NCI-H82 treated with DMSO at 0.1 percent for 48 hours (cell line): ENCODE results near the gene HDGF.

ENCODE experiments used
- DNase-seq: peaks from one replicate; lab custom pipeline; 2025; ENCODE audit not compliant: unreplicated experiment; lab: John Stamatoyannopoulos, UW

Gene HDGF

DNA sequence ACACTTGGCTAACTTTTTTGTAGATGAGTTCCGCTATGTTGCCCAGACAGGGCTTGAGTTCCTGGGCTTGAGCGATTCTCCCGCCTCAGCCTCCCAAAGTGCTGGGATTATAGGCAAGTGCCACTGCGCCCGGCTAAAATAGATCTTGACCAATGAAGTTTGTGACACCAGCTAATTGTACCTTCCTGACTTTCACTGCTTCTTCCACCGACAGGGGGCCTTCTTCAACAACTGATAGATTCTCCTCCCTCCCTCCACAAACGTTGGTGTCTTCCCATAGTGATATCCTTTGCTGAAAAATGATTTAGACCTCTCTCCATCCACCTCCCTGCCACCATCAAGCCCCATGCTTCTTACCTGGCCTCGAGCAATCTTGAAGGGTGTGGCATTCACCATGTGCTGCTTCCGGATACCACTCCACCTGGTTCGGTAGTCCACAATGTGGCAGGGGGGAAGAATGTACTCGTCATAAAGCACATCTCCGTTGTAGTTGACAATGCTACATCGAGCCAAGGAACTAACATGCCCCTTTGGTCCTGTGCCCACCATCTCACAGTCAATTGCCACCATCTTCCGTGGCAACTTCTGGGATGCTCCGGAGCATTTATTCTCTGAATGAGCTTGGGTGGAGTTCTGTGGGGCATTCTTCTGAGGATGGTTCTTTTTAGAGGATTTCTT is 24.8 kb downstream of the HDGF start:
- peak; percentile 76 for DNase-seq

DNA sequence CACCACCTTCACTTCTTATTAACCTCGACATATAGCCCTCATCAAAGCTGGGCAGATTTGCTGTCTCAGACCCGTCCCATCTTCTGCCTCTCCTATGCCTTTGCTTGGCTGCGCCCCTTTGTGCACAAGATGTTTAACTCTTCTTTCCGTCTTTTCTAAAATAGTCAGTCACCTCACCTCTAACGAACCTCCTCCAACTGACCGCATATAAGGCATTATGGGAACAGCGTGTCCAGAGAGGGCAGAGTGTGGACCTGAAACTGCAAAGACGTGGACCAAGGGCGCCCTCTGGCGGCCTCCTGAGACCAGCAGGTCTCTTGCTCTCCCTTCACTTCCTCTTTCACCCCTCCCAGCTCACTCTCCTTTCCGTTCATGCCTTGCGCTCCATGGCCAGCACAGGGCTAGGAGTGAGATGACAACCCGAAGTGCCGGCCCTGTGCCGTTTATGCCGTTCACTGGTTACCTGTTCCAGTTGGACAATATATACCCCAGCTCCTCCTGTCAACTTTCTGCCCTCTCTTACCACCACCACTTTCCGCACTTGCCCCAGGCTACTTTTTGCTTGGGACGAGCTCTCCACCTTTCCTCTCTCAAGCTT is 25.7 kb downstream of the HDGF start:
- peak; percentile 90 for DNase-seq

DNA sequence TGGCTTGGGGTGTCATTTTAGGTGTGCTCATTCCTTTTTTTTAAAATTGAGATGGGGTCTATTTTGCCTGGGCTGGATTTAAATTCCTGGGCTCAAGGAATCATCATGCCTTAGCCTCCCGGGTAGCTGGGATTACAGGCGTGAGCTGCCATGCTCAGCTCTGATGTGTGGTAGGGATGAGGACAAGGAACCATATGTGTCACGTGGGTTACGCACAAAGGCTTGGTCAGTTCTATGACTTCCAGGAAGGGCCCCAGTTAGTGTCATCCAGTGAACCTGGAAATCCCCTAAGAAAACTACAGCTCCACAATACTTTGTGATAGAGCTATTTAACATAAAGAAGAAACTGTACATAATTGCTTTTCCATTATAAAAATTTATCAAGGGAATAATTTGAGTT is 29.9 kb downstream of the HDGF start:
- DNase-seq = no peak

DNA sequence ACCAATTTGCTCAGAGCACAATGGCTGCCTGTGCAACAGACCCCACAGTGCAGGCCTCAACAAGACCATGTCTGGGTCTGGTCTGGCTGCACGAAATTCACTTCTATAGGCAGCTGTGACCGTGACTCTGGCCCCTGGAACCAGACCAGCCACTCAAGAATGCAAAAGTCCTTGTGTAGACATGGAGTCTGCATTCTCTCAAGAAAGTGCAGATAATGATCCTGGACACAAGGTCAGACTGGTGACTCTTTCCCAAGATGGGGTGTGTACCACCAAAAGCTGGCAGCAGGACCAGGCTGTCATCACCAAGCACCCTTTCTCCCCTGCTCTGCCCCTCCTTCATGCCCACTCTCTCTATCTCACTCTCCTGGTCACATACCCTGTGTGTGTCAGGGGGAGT is 30.3 kb downstream of the HDGF start:
- DNase-seq = no peak

DNA sequence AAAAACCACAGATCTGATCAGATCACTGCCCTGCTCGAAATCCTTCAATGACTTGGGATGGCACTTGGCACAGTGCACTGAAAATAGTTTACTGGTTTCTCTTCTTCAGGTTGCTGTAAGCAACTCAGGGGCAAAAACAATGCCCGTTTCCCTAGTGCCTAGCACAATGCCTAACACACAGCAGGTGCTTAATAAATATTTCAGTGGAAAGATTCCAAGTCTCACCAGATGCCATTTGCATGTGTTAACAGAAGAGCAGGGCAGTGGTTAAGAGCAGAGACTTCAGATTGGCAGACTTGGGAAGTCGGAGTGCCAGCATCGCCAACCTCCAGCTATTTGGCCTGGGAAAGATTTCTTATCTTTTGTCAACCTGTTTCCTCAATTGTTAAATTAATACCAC is 34.1 kb downstream of the HDGF start:
- no peak for DNase-seq

DNA sequence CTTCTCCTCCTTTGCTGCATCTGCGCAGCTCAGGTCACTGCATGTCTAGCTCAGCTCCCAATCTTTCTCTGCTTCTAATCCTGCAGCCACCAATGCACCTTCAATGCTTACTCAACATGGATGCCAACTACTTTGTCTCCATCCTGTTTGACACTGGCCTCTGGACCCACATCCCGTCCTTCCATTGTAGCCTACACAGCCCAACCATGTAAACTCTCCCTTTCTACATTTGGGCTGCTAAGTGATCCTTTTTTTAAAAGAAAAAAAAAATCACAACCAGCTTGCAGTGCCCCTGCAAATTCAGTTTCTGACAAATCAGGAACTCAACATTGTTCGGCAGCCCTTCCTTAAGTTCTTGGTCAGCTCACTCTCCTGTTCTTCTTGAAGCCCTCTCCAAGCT is 36.6 kb downstream of the HDGF start:
- no peak for DNase-seq

DNA sequence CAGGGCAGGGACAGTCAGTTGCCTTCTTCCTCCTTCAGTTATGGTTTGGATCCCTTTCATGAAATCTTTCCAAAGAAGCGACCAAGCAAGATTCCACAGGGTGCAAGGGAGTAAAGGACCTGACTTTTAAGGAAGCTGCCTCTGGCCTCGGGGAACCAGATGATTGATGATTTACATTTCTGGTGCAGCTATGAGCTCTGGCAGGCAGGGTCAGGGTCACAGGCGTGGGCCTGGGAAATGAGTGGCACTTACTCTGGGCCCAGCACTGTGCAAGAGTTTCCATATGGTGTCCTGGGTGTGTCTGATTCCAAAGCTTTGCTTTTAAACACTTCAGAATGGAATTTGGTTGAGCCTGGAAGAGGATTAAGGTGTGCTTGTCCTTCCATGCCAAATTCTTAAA is 38.8 kb downstream of the HDGF start:
- no peak for DNase-seq

DNA sequence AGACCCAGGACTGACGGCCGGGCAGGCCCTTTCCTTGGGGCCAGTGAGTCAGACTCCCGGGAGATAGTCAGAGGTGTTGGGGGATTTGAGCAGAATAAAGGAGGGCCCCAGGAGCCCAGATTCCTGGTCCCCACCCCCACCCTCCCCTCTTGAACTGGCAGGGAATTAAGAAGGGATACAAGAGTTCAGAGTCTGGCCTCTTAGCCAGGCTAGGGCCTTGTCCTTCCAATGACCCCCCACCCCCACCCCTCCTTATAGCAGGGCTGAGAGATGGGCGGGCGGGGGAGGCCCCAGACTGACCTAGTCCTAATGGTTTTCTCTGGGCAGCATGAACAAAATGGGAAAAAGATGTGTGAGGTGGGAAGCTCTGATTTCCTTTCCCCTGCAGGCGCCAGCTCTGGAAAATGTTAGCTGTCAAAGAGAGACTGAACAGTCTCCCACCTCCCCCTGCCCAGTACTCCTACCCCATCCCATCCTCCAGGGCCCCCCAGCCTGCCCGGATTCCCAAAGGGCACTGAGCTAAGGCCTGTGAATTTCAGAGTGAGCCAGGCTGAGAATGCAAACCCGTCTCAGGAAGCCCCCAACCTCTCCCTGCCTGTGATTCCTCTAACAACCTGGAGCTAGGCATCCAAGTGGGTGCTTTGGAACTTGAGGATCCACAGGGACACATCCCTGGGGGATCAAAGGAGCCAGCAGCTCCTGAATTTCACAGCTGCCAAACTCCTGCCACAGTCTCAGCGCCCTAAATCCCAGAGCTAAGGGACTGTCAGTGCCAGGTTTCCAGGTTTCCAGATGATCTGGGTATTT is 40.3 kb downstream of the HDGF start:
- no peak for DNase-seq

DNA sequence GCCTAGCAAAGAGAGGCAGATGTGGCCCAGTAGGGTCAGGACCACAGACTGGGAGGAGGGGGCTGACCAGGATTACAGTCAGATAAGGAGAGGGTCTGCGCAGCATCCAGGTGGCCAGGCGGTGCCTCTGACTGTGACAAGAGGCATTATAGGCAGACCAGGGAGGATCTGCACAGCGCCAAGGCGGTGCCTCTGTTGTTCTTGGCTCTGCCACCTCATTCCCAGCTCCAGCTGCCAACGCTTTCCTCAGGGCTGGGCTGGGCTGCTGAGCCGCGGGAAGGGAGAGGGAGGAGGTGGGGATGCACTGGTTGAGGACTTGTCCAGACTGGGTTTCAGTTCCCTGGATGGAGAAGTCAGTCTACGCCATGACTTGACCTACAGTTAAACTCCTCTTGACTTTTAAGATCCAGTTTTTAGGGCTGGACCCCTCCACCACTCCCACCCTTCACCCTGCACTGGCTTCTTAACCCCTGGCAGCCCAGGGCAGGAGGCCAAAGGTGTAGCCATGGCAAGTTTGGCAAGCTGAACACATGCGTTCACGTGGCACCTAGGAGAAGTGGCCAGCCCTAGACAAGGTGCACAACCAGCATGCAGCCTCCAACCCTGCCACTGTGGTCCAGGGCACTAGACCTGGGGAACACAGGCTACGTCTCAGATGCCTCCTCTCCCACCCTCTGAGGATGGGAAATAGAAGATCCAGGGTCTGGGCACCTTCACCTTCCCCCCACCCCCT is 41.6 kb downstream of the HDGF start:
- no peak for DNase-seq

DNA sequence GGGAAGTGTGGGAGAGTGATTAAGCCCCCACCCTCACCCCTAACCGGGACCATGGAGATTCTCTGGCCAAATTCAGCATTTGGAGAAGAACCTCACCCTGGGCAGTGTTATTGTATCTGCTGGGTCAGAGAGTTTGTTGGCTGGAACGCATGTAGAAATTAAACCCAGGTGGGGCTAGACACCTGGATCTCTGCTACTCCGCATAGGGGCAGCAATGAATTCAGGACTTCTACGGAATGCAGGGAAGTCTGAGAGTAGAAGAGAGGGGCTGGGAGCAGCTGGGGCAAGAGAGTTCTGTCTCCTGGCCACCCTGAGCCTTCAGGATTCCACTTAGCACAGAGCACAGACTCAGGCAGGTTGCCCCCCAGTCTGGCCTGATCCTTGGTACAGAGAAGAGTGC is 42.4 kb downstream of the HDGF start:
- no peak for DNase-seq

DNA sequence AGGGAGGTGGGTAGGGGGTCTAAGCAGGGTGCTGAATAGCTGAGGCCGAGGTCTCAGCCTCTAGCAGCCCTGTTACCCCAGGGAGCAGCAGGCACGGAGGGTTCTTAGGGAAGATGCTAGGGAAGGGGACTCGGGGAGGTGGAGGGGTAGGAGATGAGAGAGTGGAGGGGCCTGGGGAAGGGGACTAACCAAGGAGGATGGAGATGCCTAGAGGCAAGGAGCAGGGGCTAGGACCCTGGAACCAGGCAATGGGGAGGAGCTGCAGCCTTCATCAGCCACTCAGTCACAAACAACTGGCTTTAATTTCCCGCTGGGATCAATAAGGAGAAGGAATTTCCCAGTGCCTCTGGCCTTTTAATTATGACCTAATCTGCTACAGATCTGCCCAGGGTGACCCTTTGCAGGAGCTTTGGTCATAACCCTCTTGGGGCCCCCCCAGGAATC is 43.2 kb downstream of the HDGF start:
- DNase-seq = no peak

DNA sequence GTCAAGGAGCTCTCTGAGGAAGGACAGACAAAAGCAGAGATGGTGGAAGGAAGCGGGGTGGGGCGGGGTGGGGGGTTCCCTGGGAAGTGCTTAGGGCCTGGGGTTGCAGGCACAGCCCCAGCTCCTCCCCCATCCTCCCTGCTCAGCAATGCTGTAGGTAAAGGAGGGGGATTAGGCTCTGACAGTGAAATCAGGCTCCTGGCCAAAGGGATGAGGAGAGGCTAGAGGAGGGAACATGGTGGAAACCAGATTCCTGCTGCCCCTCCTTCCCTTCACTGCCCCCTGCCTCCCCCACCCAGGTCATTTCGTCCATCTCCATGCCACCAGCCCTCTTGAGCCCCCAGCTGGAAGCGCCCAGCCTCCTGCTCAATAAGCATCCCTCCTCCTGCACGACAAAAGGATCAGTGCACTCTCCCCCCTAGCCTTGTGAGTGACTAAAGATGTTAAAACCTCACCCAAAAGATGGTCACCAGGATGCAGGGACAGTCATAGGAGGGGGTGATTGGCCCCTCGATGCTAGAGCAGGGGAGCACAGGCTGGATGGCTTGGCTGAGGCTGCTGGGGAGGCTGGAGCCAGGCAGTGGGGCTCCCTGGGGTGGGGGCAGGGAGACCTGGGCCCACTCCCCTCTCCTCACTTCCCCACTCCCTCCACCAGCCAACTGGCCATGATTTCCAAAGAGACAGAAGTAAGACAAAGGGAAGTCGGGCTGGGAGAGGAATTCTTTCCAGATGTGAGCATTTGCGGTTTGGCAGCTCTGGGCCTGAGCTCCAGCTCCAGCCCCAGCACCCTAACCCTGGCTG is 43.9 kb downstream of the HDGF start:
- DNase-seq = peak; percentile 69

DNA sequence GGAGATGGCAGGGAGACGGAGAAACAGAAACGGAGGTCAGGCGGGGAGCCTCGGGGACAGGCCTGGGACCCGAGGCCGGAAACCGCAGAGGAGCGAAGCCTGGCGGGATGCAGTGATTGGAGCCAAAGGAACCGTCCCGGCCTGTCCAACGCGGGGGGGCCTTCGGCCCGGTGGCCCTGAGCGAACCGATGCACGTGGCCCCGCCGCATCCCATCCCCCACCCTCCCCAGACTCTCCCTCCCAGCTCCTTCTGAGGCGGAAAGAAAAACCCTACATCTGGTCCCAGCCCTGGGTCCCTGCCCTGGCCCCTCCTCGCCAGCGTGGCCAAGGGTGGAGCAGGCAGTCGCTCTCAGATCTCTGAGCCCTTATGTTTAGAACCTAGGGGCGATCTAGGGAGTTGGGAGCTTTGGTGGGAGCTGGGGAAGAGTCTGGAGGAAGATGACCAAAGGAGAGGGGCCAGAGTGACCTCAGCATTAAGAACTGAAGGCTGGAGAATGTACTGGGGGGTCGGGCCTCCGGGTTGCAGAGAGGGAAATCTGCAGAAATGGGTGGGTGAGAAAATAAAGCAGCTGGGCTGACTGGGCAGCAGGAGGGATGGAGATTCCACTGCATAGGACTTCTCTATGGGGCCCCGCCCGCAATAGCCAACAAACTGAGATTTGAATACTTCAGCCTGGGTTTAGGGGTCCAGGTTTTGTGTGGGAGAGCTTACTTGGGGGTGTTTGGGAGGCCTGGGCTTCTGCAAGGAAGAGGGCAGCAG is 44.6 kb downstream of the HDGF start:
- peak; percentile 76 for DNase-seq

DNA sequence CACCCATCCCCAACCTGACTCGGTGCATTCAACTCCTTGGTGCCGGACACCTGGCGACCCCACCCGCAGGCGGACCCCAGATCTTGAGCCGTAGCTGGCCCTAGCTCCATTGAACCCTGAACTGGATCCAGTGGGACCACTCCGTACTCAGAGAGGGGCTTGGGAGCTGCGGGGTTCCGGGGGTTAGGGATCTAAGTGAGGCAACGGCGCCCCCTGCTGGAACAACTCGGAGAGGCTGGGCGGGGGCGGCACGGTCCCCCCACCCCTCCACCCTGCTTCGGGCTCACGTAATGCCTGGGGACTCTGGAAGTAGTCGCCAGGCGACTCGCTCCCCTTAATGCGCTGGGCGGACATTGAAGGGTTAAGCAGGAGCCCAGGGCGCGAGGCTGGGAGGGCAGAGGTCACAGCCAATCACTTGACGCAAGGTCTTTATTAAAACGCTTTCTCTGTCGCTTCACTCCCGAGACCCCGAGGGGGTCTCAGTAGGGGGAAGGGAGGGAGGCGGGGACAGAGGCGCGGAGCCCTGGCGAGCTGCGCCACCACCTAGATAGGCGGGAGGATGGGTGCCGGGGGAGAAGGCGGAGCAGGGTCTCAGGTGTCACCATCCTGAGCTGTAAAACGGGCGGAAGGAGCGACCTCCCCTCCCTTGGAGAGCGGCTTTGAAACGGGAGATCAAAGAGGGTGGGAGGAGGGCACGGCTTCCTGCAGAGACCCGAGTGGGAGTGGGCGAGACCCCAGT is 45.4 kb downstream of the HDGF start:
- peak; percentile 89 for DNase-seq

DNA sequence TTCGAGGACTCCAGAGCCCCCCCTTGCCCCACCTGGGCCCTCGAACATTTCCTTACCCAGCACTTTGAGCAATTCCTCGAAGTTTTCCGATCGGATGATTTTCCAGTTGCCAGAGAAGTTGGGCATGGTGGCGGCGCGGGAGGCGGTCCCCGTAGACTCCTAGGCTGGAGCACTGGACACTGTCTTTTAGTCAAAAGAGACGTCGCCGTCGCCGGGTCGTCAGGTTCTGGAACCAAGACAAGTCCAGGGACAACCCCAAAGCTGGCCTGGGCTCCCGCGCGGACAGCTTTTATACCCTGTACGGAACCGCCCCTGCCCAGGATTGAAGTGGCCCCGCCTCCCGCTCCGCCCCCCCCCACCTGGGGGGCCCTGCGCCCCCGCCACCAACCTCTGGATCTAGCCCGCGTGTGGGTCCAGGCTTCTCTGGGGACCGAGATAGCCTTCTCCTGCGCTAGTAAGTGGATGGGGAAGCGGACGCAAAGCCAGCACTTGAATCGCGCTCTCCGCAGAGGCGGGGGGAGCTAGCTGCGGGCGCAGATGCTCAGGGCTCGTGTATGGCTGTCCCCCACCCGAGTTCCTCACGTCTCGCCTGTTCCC is 46.1 kb downstream of the HDGF start, which contains the start of gene CRABP2:
TSS of gene CRABP2 (minus strand) at position 263 of the 597 bp plus-strand sequence. CDS start at position 126, 137 bp downstream.
- DNase-seq = peak; percentile 88

DNA sequence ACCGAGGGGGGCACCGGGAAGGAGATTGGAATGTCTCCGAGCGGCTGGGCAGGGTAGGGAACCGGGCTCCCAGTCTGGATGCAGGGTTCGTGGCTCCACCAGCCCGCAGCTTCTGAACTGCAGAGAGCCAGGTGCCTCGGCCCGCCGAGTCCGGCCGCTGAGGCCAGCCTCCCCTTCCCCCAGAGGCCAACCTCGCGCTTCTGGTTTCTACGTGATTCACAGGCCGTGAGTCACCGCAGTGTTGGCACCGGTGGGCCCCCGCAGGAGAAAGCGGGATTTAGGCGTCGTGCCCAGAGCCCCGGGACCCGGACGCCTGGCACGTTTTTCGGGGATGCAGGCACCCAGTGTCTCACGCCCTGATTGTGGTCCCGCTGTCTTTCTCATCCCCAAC is 46.5 kb downstream of the HDGF start:
- no peak for DNase-seq

DNA sequence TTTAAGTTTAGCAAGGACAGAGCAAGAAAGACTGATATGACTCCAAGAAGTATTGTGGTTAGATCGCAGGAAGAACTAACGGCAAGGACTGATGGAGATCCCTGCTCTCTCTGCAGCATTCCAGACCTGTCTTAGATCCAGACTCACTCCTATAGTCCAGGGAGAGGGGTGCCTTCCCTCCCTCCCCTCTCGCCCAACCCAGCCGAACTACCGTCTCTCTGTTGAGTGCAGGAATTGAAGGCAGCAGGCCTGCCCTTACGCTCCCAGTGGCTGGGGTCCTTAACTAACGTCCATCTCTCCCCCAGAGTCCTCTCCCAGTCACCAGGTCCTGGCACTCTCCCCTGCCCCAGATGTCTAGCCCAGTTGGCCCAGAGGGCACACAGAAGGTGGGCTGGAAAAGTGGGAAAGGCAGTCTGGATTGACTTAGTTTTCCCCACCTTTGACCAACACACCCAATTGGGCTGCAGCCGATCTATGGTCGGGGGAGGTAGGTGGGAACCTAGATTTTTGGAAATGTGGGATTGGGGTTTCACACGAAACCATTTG is 47.2 kb downstream of the HDGF start:
- DNase-seq = no peak

DNA sequence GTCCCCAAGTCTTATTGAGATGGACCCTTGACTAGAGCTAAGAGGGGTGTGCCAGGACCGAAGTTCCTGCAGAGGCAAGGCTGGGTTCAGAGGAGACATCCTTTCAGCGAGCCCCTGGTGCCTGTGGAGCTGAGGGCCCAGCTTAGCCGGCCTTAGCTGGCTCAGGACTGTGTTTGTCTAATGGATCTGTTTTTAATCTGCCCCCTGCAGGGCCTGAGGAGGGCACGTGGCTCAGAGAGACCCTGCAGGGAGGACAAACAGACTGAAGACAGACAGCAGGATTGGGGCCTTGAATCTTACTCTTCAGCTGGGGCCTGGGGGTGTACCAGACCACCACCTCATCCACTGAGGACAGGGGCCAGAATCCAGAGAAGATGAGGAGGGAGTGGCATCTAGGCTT is 47.7 kb downstream of the HDGF start:
- DNase-seq = peak; percentile 80
